Left ventricle myocardium inferior (tissue), 1 donor: ENCODE data around the gene APOBR. TPM values are rescaled to one million over a fixed set of nuclear protein-coding genes. Genes with fewer than 3 reads are reported as not detected.

Experiments used
- DNase-seq: peaks from one replicate; pipeline ENCODE4 v3.0.0-alpha.2; 2020
- H3K27ac ChIP-seq: fragments of 200-600 bp; replicated peaks from 2 replicates; pipeline ENCODE4 v1.8.0; 2021
- H3K27me3 ChIP-seq: fragments of 200-600 bp; 2 replicates; pipeline ENCODE4 v1.8.0; 2021; ENCODE audit warnings: low read depth
- H3K36me3 ChIP-seq: fragments of 200-600 bp; 2 replicates; pipeline ENCODE4 v1.8.0; 2021
- H3K4me1 ChIP-seq: fragments of 200-600 bp; 2 replicates; pipeline ENCODE4 v1.8.0; 2021
- H3K4me3 ChIP-seq: fragments of 200-600 bp; 2 replicates; pipeline ENCODE4 v1.8.0; 2021; ENCODE audit warnings: mild to moderate bottlenecking, moderate library complexity
- H3K9me3 ChIP-seq: fragments of 200-600 bp; replicated peaks from 2 replicates; pipeline ENCODE4 v1.8.0; 2021
- CTCF ChIP-seq: fragments of 200-600 bp; IDR thresholded peaks from 2 replicates; pipeline ENCODE4 v1.8.0; 2021; ENCODE audit warnings: antibody characterized with exemption, mild to moderate bottlenecking, borderline replicate concordance
- intact Hi-C: fragments of 100-400 bp; cut with micrococcal nuclease; formaldehyde crosslinking; loops from one replicate; pipeline ENCODE4 v1.11.0; 2022
- total RNA-seq: library from RNA; stranded (reverse); fragmentation: NEBNext Ultra II Directional; extraction: Animal tissue kit (Norgen Biotek cat#: 25700); gene quantifications from one replicate; pipeline ENCODE4 v1.2.1, GENCODE V29; 2021
- donor health status: DM: no; HTN: yes; CAD: no; lungs with severe emphysema.

APOBR gene
- total RNA-seq, 1 donor from 2014 or later = 0.38 TPM

DNA sequence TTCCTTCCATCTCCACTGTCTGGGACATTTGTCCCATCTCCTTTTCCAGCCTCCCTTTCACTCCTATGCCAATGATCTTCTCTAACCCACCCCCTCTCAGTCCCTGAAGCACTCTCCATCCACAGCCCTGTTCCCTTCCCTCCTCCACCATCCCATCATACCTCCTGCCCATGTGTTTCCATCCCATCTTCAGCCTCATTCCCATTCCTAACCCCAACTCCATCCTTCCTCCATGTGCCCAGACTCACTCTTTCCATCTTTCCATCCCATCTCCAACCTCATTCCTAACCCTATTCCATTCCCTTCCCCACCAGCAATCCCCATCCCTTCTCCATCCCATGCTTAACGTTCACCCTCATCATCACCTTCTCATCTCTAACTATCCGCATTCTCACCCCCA lies 7.8 kb downstream of the APOBR start:
- Histone ChIP-seq H3K36me3 (no peaks in the 10 kb centered on the region), H3K4me3 (no peak overlapping the region), H3K27ac (no peak overlapping the region), H3K4me1 (no peaks in the 10 kb centered on the region), H3K27me3 (peaks cover 67% of the 10 kb centered on the region), H3K9me3 (no peaks in the 10 kb centered on the region)
- intact Hi-C loops = no loop called here
- no peak for DNase-seq
- no peak for TF ChIP-seq CTCF

DNA sequence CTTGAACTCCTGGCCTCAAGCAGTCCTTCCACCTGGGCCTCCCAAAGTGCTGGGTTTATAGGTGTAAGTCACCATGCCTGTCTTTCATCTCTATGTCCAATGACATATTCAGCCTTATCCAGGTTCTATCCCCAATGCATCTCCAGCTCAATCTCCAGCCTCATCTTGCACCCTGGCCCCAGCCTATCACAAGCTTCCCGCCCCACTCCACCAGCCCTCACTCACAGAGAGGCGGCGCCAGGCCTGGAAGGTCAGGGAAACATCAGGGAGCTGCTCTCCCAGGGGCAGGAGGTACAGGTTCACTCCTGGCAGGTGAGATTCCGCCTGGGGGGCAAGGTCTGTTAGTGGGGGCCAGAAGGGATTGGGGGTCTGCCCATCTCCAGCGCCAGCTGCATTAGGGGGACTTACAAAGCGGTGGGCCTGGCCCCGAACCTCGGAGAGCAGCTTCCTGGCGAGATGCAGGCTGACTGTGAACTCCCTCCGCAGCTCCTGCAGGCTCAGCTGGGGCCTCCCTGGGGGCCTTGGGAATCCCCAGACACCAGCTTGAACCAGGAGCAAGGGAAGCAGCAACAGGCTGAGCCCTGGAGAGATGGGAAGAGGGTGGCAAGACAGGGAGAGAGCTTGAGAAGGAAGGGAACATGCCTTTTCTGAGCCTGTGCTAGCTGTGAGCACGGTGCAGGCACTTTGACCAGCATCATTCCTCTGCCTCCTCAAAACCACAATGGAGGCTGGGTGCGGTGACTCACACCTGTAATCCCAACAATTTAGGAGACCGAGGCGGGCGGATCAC lies 9.2 kb downstream of the APOBR start:
- no peak for TF ChIP-seq CTCF
- Histone ChIP-seq H3K9me3 (no peaks in the 10 kb centered on the region), H3K36me3 (no peaks in the 10 kb centered on the region), H3K27ac (no peak overlapping the region), H3K4me3 (no peak overlapping the region), H3K27me3 (peaks cover 69% of the 10 kb centered on the region), H3K4me1 (no peaks in the 10 kb centered on the region)
- intact Hi-C loops = no loop called here
- no peak for DNase-seq

DNA sequence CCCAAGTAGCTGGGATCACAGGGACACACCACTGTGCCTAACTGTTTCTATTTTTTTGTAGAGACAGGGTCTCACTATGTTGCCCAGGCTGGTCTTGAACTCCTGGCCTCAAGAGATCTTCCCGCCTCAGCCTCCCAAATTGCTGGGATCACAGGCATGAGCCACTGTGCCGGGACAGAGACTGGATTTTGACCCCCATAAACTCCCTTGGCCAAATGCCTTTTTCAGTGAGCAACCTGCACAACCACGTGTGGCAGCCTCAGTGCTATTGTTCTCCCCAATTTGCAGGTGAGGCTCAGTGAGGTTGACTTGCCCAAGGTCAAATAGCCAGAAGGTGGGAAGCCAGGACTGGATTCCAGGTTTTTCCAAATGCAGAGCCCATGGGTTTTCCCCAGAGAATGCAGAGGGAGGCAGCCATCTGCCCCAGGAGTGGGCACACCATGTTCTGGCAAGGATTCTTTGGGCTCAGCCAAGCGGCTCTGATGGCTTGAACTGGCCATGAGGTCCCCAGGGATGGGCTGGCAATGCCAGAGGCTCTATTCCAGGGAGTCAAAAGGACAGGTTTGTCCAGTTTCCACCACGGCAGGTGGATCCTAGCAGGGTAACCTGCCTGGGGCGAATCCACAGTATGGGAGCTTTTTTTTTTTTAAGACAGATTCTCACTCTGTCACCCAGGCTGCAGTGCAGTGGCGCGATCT lies 10.4 kb downstream of the APOBR start:
- H3K36me3 ChIP-seq = no peaks in the 10 kb centered on the region
- TF ChIP-seq CTCF = no peak
- no peak overlapping the region for H3K27ac ChIP-seq
- no peaks in the 10 kb centered on the region for H3K4me1 ChIP-seq
- no peaks in the 10 kb centered on the region for H3K9me3 ChIP-seq
- intact Hi-C loops = no loop called here
- no peak overlapping the region for H3K4me3 ChIP-seq
- peaks cover 61% of the 10 kb centered on the region for H3K27me3 ChIP-seq
- no peak for DNase-seq

- Histone ChIP-seq H3K36me3 (no peaks in the 10 kb centered on the region), H3K4me3 (no peak overlapping the region), H3K4me1 (no peaks in the 10 kb centered on the region), H3K9me3 (no peaks in the 10 kb centered on the region), H3K27me3 (peaks cover 61% of the 10 kb centered on the region), H3K27ac (no peak overlapping the region)
- no peak for DNase-seq
- no peak for TF ChIP-seq CTCF
- intact Hi-C loops = no loop called here
These were observed 11.2 kb downstream of the APOBR start for GRCh38 chr16:28505489-28506137.

- no peaks in the 10 kb centered on the region for H3K9me3 ChIP-seq
- no peaks in the 10 kb centered on the region for H3K36me3 ChIP-seq
- peaks cover 25% of the 10 kb centered on the region for H3K27me3 ChIP-seq
- intact Hi-C loops = no loop called here
- no peak for TF ChIP-seq CTCF
- no peak for DNase-seq
- no peak overlapping the region for H3K27ac ChIP-seq
- no peaks in the 10 kb centered on the region for H3K4me1 ChIP-seq
- H3K4me3 ChIP-seq = no peak overlapping the region
These were observed 16.6 kb downstream of the APOBR start for GRCh38 chr16:28511031-28511430.
